GM21723 (cell line): ENCODE data around the gene SLC25A44.
A peak's percentile ranks its signal among the peaks of the same experiment; 100 is the strongest.

ENCODE experiments used
- ATAC-seq: cut with Tn5 transposase; IDR thresholded peaks from one replicate; pipeline ENCODE4 v1.9.1; 2021; ENCODE audit warnings: mild to moderate bottlenecking, moderate library complexity; ENCODE audit not compliant: unreplicated experiment

Gene SLC25A44, protein sequence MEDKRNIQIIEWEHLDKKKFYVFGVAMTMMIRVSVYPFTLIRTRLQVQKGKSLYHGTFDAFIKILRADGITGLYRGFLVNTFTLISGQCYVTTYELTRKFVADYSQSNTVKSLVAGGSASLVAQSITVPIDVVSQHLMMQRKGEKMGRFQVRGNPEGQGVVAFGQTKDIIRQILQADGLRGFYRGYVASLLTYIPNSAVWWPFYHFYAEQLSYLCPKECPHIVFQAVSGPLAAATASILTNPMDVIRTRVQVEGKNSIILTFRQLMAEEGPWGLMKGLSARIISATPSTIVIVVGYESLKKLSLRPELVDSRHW

GRCh38 chr1:156193488-156194299 is at the start of gene SLC25A44:
Gene SLC25A44, plus strand, starts transcription at chr1:156194104. Its CDS starts 5,744 bp downstream, at chr1:156199848.
- ATAC-seq, result peak; percentile 89

DNA sequence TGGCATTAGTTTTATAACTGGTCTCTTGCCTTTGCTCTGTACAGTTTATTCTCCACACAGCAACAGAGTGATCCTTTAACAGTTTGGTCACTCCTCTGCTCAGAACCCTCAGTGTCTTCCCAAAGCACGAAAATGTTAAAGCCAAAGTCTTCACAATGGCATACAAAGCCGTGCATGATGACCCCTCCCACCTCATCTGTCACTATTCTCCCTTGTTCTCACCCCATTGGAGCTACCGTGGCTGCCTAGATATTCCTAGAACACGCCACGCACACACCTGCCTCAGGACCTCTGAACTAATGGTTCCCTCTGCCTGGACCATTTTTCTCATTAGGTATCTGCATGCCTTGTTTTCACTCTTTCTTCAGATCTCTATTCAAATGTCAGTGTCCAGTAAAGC is 49.2 kb upstream of the SLC25A44 start:
- ATAC-seq, result no peak

DNA sequence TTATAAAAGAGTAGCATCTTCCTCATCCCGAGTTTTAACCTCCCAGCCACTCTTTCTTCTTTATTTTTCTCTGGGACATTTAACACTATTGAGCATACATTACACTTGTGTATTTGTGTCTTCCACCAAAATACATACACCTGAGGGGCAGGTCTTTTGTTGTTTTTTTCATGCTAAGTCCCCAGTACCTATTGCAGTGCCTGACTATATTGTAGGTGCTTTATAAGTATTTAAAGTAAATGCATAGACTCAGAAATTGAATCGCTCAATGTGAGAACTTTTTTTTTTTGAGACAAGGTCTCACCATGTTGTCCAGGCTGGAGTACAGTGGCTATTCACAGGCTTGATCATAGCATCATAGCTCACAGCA is 48.3 kb upstream of the SLC25A44 start:
- ATAC-seq, result no peak

- no peak for ATAC-seq
These were observed 47.7 kb upstream of the SLC25A44 start for GRCh38 chr1:156146020-156146768.

DNA sequence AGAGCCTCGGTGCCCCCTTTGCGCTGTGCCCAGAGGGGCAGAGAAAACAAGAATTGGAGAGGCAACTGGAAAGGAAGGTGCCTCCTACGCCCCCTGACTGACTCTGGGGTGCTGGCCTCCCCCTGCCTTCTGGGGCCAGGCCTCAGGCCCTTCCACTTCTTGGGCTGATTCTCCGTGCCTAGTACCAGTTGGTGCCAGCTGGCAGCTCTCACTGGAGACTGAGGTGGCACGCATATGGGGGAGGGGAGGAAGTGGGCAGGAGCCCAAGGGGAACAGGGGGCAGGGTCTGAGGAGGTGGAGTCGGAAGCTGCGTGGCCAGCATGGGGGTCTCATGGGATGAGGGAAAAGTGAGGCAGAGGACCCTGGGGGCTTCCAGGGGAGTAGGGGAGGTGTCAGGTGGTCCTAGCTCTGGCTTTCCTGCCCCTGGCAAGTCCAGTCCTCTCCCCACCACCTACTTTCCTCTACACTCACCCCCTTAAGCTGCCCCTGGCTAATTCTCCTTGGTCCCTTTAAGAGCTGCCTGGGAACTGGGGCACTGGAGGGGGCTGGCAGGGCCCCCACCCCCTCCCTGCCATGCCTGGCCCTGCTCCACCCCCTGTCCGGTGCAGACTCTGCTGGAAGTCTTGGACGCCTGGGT is 47.0 kb upstream of the SLC25A44 start:
- ATAC-seq, result no peak

GRCh38 chr1:156148216-156148615 is 45.7 kb upstream of the SLC25A44 start:
- ATAC-seq, result no peak

- peak; percentile 47 for ATAC-seq
These were observed 44.3 kb upstream of the SLC25A44 start for GRCh38 chr1:156149374-156150332.

- no peak for ATAC-seq
These were observed 43.4 kb upstream of the SLC25A44 start for GRCh38 chr1:156150333-156151011.

DNA sequence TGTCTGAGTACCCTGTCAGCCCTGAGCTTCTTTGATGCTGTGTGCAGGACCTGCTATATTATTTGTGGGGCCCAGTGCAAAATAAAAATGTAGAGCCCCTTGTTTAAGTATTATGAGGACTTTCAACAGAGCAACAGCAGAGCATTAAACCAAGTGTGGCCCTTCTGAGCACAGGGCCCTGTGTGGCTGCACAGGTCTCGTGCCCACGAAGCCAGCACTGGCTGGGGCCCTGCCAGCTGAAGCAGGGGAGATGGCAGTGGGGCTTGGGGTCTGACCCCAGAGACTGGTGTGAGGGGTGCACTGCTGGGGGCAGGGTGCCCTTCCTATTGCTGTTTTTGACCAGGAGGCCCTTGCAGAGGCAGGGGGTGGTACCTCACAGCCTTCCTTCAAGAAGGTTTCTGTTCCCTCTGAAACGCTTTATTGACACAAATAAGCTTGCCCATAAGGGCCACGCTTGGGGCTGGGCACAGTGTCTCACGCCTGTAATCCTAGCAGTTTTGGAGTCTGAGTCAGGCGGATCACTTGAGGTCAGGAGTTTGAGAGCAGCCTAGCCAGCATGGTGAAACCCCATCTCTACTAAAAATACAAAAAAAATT is 42.7 kb upstream of the SLC25A44 start:
- ATAC-seq, result no peak

GRCh38 chr1:156152628-156153027 is 41.3 kb upstream of the SLC25A44 start:
- ATAC-seq, result no peak

DNA sequence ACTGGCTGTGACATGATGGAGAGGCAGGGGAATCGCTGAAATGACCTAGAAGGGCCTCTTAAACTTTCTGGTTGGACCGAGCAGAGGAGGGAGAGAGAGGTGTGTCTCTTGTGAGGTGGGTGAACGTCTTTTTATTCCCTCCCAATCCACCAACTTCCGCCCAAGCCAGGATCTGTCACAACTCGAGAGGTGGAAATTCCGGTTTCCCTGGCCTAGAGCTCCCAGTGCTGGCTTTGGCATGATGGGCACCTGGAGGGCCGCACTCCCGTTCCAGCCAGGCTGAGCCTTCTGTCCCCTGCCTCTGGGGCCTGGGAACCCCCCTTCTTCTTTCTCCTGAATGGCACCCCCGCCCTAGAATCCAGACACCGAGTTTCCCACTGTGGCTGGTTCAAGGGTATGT is 40.5 kb upstream of the SLC25A44 start, which contains the start of gene SEMA4A:
Gene SEMA4A, plus strand, starts transcription at position 224 of the 400 bp plus-strand sequence. CDS start 994 bp downstream, outside the sequence.
- ATAC-seq, result no peak

DNA sequence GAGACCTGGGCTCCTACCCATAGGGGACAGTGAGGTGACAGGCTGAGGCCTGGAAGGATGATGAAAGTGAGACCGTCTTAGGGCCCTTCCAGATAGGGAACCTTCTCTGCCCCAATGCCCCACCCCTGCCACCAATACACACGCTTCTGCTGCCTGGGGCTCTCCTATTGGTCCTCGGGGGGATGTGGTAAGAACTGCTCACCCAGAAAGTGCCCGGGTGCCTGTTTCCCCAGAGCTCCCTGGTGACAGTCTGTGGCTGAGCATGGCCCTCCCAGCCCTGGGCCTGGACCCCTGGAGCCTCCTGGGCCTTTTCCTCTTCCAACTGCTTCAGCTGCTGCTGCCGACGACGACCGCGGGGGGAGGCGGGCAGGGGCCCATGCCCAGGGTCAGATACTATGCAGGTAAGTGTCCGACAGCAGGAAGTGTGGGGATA is 39.6 kb upstream of the SLC25A44 start:
- no peak for ATAC-seq

DNA sequence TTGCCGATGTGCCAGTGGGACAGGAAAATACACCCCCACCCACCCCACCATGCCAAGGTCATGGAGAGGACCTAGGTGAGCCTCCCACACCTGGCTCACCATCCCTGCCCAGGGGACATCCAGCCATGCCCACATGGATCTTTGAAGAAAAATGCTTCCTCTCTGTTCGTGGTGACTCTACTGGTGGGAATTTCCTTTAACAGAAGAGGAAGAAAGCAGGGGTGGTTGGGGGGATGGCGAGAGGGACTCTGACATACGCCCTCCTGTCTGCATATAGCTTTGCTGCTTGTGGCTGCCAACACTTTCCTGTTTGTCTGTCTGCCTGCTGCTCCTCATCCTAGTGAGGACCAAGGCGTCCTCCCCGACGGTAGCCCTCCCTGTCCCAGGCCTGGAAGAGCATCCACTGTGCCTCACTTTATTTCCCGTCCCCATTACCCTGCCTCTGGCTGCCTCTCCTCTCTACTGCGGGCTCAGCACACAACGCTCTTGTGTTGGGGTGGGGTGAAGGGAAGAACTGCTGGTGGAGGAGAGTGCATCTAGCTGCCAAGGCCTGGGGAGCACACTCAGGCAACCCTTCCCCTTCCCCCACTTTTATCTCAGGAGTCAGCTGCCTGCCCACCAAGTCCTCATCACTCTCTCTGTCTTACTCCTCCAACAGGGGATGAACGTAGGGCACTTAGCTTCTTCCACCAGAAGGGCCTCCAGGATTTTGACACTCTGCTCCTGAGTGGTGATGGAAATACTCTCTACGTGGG is 38.0 kb upstream of the SLC25A44 start:
- ATAC-seq, result no peak

DNA sequence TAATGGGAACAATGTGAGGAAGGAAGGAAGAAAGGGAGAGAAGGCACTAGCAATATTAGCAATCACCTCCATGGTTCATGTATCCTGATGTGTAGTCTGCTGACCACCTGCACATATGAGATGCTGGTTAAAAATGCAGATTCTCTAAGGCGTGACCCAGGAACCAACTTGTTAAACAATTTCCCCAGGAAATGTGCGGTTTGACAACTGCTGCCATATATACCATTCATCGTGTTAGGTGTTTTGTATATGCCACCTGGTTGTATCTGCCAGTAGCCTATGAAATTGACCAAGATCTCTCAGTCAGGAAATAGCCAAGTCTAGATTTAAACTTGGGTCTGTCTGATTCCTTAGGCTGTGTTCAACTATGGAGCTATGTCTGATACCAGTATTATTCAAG is 36.4 kb upstream of the SLC25A44 start:
- ATAC-seq, result no peak

GRCh38 chr1:156157966-156158365 is 35.9 kb upstream of the SLC25A44 start:
- ATAC-seq, result no peak

GRCh38 chr1:156160000-156160742 is 33.7 kb upstream of the SLC25A44 start:
- ATAC-seq, result no peak

DNA sequence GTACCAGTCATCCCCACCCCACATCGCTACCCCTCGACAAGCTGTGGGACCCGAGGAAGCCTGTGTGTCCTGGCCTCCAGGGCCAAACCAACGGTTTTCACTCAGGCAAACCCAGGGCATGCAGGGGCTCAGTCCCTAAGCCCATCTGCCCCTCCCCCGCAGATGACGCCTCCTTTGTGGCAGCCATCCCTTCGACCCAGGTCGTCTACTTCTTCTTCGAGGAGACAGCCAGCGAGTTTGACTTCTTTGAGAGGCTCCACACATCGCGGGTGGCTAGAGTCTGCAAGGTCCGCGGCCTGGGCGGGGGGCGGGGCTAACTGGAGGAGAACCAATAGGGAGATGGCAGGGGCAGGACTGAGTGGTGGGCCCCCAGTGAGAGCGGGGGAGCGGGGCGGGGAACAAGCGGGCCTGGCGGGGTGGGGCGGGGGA is 33.1 kb upstream of the SLC25A44 start:
- ATAC-seq, result no peak
